Ovary (tissue), 9 donors: ENCODE measurements around the gene SPZ1. TPM values are rescaled to one million over a fixed set of nuclear protein-coding genes. Genes with fewer than 3 reads are reported as not detected.

ENCODE experiments used
- DNase-seq, 5 donors: peaks; one replicate each; pipeline ENCODE4 v3.0.0-alpha.2; 2019 to 2020
- H3K27ac ChIP-seq, 2 donors: fragments of 200-600 bp; one replicate each; pipeline versions ENCODE4 v1.5.1 to v1.8.0; 2019 to 2022
- H3K27me3 ChIP-seq: fragments of 200-600 bp; one replicate; pipeline ENCODE4 v1.8.0; 2022
- H3K36me3 ChIP-seq: fragments of 200-600 bp; sonication (generic); one replicate; pipeline ENCODE4 v1.5.1; 2019
- H3K4me1 ChIP-seq: one replicate; pipeline ENCODE4 v1.8.1; 2013; ENCODE audit warnings: mild to moderate bottlenecking, moderate library complexity; ENCODE audit not compliant: insufficient read depth
- H3K4me3 ChIP-seq: fragments of 200-600 bp; sonication (generic); one replicate; pipeline ENCODE4 v1.5.1; 2017
- H3K9me3 ChIP-seq, 2 donors: fragments of 200-600 bp in 1 of 2; sonication (generic) in 1 of 2; one replicate each; pipeline versions ENCODE4 v1.5.1 to v1.8.1; 2013 to 2019; ENCODE audit warnings: mild to moderate bottlenecking in 1 of 2, moderate library complexity in 1 of 2
- EP300 ChIP-seq: sonication (generic); formaldehyde crosslinking; IDR thresholded peaks from one replicate; pipeline ENCODE4 v1.6.1; 2017; ENCODE audit warnings: antibody characterized with exemption
- POLR2A ChIP-seq: fragments of 450-650 bp; IDR thresholded peaks from one replicate; pipeline ENCODE4 v1.6.1; 2017; ENCODE audit warnings: antibody characterized with exemption, mild to moderate bottlenecking, moderate library complexity
- WGBS, 3 donors: extraction: QIAGEN DNeasy Blood & Tissue Kit in 1 of 3; methylation state at CpG; one replicate each; pipeline versions ENCODE4 v1.1.5 to v1.1.7; 2013 to 2017; 5-methylcytosine and 5-hydroxymethylcytosine counted together
- intact Hi-C, 4 donors: fragments of 100-400 bp; cut with DNase I; formaldehyde crosslinking; loops; one replicate each; pipeline versions ENCODE4 v1.11.0 to v1.15.1; 2022 to 2023
- polyA plus RNA-seq, 2 donors: library from polyadenylated mRNA; stranded (reverse); fragments of 200-250 nt in 1 of 2; fragments of 350-450 nt in 1 of 2; fragmentation: Illumina TruSeq in 1 of 2; extraction: RNeasy Lipid Tissue Mini Kit (QIAGEN cat#74804) in 1 of 2; gene quantifications; one replicate each; pipeline ENCODE4 v1.2.3, GENCODE V29; 2013 to 2014
- total RNA-seq, 7 donors: library from RNA; depleted of rRNA in 2 of 7; stranded (reverse); fragments of >200 nt in 2 of 7; fragmentation: NEBNext Ultra II Directional in 3 of 7; extraction: Animal tissue kit (Norgen Biotek cat#: 25700) in 3 of 7; gene quantifications; one replicate each; pipeline versions ENCODE4 v1.1.0 to v1.2.4, GENCODE V29; 2016 to 2023
- TF ChIP-seq, protein P1 (sequence below), 3 donors: fragments of 450-650 bp in 2 of 3; fragments of 200-600 bp in 1 of 3; IDR thresholded peaks; one replicate each; pipeline versions ENCODE4 v1.5.1 to v1.8.0; 2016 to 2022; ENCODE audit warnings: antibody characterized with exemption in 3 of 3, mild to moderate bottlenecking in 1 of 3
- donor health status: DM: no; HTN: no; CAD: no; lungs with moderate emphysema.
- donor health status: DM: no; HTN: no; CAD: no.
- donor health status: Bipolar disorder and iron deficiency.
- donor health status: DM: yes; HTN: yes; CAD: no.
- donor health status: DM: no; HTN: no; CAD: no.
- donor health status: DM: yes; HTN: yes; CAD: no.

The SPZ1 gene
- total and polyA plus RNA-seq, 9 donors, result not detected

DNA sequence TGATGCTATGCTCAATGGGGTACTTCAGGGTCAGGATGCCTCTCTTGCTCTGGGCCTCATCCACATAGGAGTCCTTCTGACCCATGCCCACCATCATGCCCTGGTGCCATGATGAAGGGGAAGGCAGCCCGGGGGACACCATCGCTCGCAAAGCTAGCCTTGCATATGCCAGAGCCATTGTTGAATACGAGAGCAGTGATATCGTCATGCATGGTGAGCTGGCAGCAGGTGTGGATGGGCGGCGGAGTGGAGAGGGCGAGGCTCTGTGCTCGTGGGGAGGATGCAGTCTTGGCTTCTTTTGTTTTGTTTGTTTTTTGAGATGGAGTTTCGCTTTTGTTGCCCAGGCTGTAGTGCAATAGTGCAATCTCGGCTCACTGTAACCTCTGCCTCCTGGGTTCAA is 17.2 kb upstream of the SPZ1 start:
- Histone ChIP-seq H3K27me3 (no peaks in the 10 kb centered on the region), H3K36me3 (no peaks in the 10 kb centered on the region), H3K27ac (no peak overlapping the region), H3K9me3 (no peaks in the 10 kb centered on the region), H3K4me3 (no peak overlapping the region), H3K4me1 (no peaks in the 10 kb centered on the region)
- WGBS, 3 donors, result 95 to 96% (median 96%) methylated on average over 11 of the region's 11 CpGs
- TF ChIP-seq EP300 (no peak), POLR2A (no peak)
- TF ChIP-seq, protein P1, sequence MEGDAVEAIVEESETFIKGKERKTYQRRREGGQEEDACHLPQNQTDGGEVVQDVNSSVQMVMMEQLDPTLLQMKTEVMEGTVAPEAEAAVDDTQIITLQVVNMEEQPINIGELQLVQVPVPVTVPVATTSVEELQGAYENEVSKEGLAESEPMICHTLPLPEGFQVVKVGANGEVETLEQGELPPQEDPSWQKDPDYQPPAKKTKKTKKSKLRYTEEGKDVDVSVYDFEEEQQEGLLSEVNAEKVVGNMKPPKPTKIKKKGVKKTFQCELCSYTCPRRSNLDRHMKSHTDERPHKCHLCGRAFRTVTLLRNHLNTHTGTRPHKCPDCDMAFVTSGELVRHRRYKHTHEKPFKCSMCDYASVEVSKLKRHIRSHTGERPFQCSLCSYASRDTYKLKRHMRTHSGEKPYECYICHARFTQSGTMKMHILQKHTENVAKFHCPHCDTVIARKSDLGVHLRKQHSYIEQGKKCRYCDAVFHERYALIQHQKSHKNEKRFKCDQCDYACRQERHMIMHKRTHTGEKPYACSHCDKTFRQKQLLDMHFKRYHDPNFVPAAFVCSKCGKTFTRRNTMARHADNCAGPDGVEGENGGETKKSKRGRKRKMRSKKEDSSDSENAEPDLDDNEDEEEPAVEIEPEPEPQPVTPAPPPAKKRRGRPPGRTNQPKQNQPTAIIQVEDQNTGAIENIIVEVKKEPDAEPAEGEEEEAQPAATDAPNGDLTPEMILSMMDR (IDR thresholded peaks at IDR 0.05), result no peak
- intact Hi-C loops, result no loop called here
- DNase-seq, result no peak

DNA sequence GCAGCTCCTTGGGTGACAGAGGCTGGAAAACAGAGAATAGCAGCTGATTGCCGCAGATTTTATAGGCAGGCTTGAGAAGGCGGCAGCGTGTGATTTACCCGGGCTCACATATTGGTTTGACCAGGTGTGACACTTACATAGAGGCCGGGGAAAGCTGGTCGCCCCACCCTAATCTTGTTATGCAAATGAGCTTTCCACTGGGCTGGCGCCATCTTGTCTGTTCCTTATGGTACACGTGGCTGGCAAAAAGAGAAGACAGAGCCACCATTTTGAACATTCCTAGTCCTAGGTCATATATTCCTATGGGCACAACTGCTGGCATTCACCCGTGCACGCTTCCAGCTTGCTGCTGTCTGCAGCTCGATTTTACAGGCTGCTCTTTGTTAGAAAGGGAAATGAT is 11.3 kb upstream of the SPZ1 start:
- Histone ChIP-seq H3K4me3 (no peak overlapping the region), H3K9me3 (no peaks in the 10 kb centered on the region), H3K36me3 (no peaks in the 10 kb centered on the region), H3K4me1 (no peaks in the 10 kb centered on the region), H3K27ac (no peak overlapping the region), H3K27me3 (no peaks in the 10 kb centered on the region)
- intact Hi-C loops, result loop anchor here in 2 of 4 donors (5.0 kb wide), 2 partner anchors 211 to 216 kb away; no protein-coding TSS in a partner anchor
- 79 to 80% (median 79%) methylated on average over 11 of the region's 11 CpGs for WGBS, 3 donors
- no peak for DNase-seq
- TF ChIP-seq, protein P1 (IDR thresholded peaks at IDR 0.05), result no peak
- no peak for TF ChIP-seq POLR2A
- TF ChIP-seq EP300, result no peak

DNA sequence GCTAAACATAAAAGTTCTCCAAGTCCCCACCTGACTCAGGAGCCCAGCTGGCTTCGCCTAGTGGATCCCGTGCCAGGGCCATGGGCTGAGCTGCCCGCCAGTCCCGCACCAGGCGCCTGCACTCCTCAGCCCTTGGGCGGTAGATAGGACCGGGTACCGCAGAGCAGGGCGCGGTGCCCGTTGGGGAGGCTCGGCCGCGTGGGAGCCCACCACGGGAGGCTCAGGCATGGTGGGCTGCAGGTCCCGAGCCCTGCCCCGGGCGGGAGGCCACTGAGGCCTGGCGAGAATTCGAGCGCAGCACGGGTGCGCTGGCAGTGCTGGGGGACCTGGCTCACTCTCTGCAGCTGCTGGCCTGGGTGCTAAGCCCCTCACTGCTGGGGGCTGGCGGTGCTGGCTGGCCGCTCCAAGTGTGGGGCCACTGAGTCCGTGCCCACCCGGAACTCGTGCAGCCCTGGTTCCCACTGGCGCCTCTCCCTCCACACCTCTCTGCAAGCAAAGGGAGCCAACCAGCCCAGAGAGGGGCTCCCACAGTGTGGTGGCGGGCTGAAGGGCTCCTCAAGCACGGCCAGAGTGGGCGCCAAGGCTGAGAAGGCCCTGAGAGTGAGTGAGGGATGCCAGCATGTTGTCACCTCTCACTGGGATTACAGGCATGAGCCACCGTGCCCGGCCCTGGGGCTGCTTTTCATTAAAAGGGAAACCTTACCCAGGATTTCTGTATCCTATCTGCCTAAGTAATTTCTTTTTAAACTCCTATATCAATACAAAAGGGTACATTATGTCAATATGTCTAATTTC is 9.7 kb upstream of the SPZ1 start:
- WGBS, 3 donors, result 87 to 97% (median 87%) methylated on average over 31 to 34 of the region's 34 CpGs
- Histone ChIP-seq H3K4me1 (no peaks in the 10 kb centered on the region), H3K36me3 (no peaks in the 10 kb centered on the region), H3K27me3 (no peaks in the 10 kb centered on the region), H3K9me3 (no peaks in the 10 kb centered on the region), H3K27ac (no peak overlapping the region), H3K4me3 (no peak overlapping the region)
- TF ChIP-seq EP300 (no peak), POLR2A (no peak)
- TF ChIP-seq, protein P1 (IDR thresholded peaks at IDR 0.05), result no peak
- intact Hi-C loops, result loop anchor here in 2 of 4 donors (5.0 kb wide), 2 partner anchors 213 to 218 kb away; no protein-coding TSS in a partner anchor
- DNase-seq, result no peak

DNA sequence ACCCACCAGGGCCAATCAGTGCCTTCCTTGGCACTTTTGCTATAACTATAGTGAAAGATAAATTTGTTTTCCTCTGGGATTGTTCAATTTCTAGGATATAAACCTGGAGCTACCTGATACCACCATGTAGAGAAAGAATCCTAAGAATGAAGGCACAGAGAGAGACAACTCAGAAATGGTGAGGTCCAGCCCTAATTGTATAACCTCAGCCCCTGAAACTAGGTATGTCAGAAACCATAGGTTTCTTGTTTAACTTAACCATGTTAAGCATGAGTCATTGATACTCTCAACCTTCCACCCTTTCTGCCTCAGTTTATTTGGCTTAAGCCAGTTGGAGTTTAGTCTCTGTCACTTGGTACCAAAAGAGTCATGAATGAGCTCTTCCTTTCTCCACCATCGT is 4.6 kb upstream of the SPZ1 start:
- H3K4me3 ChIP-seq, result no peak overlapping the region
- no peaks in the 10 kb centered on the region for H3K27me3 ChIP-seq
- H3K4me1 ChIP-seq, result no peaks in the 10 kb centered on the region
- no peak for DNase-seq
- WGBS, 3 donors, result 89 to 98% (median 93%) methylated on average over 1 of the region's 1 CpG
- no peaks in the 10 kb centered on the region for H3K9me3 ChIP-seq
- H3K36me3 ChIP-seq, result no peaks in the 10 kb centered on the region
- H3K27ac ChIP-seq, result no peak overlapping the region
- TF ChIP-seq POLR2A (no peak), EP300 (no peak)
- TF ChIP-seq, protein P1 (IDR thresholded peaks at IDR 0.05), result no peak
- intact Hi-C loops, result no loop called here
